HG02623 (cell line): ENCODE results near the gene CFAP73.

Source experiments
- ATAC-seq: cut with Tn5 transposase; IDR thresholded peaks from one replicate; pipeline ENCODE4 v1.9.1; 2021; ENCODE audit warnings: moderate library complexity; ENCODE audit not compliant: unreplicated experiment

The CFAP73 gene

DNA sequence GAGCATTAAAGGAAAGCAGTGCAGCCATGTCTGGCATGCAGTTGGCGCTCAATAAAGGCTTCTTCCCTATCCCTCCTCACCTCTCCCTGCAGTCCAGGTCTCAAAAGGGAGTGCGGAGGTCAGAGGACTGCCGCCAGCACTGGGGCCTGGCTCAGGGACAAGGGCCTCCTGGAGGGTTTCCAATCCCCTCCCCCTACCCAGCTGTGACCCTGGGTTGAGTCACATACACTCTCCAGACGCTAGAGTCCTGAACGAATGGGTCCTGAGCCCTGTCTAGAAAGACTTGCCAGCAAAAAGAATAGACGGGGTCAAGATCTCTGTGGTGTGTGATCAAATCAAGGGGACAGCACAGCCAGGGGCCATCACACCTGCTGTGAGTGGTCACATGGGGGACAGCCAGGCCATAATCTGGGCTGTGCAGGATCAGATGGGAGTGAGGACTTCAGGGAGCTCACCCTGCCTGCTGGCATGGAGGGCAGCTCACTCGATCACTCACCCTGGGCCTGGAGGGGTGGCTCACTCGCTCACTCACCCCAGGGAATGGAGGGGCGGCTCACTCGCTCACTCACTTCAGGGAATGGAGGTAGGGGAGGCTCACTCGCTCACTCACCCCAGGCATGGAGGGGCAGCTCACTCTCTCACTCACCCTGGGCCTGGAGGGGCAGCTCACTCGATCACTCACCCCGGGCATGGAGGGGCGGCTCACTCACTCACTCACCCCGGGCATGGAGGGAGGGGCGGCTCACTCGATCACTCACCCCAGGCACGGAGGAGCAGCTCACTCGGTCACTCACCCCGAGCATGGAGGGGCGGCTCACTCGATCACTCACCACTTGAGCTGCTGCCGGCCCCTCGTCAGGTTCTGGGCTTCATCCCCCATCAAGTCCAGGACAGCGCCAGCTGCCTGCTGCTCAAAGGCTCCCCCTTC, 12.8 kb downstream of the CFAP73 start:
- ATAC-seq: no peak

DNA sequence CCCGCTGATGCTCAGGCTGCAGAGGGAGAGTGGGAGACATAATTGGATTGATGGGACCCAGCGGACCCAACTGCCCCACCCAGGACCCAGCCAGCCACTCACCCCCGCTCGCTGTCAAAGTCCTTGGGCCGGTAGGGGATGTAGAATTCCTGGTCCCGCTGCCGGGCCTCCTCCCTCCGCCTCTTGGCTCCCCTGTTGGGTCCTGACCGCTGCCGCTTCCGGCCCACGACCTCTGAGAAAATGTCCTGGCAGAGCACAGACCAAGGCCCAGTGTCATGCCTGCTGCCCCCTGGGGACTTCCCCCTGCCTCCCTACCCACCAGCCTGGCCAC, 13.5 kb downstream of the CFAP73 start:
- ATAC-seq: no peak

DNA sequence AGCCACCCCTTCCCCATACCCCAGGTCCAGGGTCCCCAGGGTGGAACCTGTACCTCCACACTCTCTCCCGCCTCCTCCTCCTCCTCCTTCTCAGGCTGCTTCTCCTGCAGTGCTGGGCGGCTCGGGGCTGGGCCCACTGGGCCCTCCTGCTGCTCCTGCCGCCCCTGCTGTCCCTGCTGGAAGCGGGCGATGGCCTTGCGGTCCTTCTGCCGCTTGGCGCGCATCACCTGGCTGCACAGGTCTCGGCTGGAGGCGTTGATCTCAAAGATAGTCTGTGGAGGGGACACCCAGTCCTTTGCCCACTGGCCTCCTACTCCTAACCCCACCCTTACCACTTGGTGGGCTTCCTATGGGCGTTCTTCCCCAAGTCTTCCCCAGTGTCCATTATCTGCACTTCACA, 14.5 kb downstream of the CFAP73 start:
- ATAC-seq: no peak

DNA sequence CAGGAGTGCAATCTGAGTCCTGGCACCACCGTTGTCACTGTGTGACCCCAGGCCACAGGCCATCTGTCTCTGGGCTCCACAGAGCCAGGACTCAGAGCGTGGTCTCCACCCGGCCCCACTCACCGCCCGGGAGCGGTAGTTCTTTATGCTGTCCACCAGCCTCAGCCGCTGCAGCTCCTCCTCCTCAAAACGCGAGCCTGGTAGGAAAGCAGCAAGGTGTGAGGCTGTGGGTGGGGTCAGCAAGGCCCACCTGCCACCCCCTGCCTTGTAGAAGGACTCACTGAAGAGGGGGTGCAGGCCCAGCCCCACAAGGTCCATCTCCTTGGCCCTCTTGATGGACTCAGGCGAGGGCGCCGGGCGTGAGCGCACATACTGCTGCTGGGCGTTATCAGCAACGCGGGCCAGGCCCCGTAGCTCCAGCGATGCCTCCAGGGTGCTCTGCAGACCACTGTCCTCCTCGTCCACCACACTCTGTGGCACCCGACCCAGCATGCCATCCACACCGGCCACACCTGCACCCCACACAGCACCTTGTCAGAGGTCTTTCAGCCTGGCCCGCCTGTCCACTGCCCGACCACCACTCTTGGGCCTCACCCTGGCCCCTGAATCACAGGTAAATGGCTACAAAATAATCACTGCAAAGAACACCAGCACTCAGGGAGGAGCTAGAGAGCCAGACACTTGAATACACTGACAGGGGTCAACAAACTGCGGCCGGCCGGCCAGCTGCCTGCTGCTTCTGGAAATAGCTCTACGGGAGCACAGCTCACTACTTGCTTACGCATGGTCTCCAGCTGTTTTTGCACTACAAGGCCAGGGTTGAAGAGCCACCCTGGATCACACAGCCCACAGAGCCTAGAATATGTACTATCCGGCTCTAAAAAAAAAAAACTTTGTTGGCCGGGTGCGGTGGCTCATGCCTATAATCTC, 16.3 kb downstream of the CFAP73 start:
- no peak for ATAC-seq

DNA sequence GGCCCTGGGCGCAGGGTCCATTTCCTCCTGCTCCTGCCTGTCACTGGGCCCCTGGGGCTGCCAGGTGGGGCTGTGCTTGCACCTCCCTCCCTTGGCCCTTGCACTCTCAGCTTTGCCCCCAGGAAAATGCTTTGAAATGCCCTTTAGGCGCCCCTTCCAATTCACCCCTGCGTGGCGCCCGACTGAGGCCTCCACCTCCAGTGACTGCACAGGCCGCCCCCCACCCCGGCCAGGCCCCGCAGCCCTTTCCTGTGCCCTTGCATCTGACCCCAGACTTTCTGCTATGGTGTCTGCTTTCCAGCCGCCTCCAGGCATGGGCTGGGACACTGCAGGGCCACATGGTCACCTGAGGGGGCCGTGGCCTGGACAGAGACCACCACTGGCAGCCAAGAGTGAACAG, 18.3 kb downstream of the CFAP73 start:
- no peak for ATAC-seq

DNA sequence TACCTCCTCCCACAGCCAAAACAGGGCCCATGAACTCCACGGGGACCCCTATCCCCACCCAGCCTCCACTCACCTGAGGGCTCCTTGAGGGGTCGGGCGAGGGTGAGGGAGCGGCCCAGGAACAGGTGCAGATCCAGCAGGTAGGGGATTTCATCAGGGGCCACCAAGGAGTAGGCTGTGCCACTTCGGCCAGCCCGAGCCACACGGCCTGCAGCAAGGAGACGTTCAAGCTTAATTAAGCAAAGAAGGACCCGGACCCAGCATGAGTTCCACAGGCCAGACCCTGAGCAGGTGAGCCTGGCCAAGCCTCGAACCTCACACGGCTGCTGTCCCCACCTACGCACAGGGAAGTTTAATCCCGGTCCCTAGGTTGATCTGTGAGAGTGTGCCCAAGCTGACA, 20.2 kb downstream of the CFAP73 start:
- ATAC-seq: no peak

DNA sequence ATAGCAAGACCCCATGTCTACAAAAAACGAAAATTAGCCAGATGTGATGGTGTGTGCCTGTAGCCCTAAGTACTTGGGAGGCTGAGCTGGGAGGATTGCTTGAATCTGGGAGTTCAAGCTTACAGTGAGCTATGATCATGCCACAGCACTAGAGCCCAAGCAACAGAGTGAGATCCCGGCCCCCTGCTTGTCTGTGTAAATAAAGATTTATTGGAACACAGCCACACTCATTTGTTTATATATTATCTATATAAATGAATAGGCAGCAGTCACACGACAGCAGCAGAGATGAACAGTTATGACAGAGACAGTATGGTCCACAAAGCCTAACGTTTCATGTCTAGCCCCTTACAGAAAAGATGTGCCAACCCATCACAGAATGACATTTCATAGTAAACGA, 20.9 kb downstream of the CFAP73 start:
- no peak for ATAC-seq

DNA sequence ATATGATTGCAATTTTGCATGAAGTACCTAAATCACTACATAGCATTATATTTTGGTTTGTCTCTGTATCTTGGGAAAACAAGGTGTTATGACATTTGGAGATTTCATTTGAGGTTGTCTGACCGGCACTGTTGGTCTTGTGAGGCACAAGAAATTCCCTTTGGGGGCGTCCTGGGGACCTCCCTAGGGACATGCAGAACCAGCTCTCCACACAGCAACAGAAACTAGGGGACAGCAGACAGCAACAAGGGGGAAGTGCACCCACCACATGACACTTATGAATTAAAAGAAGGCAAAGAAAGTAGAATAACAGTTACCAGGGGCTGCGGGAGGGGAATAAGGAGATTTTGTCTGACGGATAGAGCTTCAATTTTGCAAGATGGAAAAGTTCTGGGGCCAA, 21.4 kb downstream of the CFAP73 start:
- ATAC-seq: no peak

DNA sequence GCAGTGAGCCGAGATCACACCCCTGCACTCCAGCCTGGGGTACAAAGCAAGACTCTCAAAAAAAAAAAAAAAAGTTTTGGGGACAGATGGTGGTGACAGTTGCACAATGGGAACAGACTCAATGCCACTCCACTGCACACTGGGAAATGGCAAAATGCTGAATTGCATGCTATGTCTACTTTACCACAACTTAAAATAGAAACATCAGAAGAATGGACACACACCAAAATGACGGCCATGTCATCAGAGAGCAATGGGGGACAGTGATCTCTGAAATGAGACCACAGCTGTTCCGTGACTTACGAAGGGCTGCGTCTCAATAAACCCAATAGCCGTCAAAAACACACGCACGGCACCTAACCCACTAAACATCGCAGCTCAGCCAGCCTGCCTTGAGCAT, 22.0 kb downstream of the CFAP73 start:
- ATAC-seq: no peak

DNA sequence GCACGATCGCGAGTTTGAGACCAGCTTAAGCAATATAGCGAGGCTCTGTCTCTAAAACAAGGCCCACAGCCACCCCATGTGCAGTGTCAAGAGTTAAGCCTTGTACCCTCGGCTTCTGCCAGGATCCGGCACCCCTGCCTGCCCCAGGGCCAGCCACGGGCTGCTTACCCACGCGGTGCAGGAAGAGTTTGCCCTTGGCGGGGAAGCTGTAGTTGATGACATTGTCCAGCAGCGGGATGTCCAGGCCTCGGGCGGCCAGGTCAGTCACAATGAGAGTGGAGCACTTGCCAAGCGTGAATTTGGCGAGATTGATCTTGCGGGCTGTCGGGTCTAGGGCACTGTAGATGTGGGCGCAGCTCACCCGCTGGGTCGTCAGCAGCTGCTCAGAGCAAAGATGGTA, 22.7 kb downstream of the CFAP73 start:
- no peak for ATAC-seq

DNA sequence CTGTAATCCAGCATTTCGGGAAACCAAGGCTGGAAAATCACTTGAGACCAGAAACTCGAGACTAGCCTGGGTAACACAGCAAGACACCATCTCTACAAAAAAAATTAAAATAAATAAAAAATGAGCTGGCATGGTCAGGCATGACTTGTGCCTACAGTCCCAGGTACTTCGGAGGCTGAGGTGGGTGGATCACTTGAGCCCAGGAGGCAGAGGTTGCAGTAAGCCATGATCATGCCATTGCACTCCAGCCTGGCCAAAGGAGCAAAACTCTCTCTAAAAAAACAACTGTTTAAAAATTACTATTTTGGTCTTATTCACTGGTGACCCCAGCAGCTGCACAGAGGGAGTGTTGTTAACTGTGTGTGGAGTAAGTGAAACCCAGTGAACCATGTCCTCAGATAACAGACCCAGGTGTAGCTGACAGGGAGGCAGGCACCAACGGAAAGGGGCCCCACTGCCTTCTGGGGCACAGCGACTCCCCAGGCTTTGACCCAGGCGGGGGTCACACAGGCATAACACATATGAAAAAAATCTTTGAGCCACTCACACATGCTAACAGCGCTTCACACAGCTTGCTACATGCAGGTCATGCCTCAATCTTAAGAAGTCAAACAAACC, 23.7 kb downstream of the CFAP73 start:
- ATAC-seq: peak; percentile 59

DNA sequence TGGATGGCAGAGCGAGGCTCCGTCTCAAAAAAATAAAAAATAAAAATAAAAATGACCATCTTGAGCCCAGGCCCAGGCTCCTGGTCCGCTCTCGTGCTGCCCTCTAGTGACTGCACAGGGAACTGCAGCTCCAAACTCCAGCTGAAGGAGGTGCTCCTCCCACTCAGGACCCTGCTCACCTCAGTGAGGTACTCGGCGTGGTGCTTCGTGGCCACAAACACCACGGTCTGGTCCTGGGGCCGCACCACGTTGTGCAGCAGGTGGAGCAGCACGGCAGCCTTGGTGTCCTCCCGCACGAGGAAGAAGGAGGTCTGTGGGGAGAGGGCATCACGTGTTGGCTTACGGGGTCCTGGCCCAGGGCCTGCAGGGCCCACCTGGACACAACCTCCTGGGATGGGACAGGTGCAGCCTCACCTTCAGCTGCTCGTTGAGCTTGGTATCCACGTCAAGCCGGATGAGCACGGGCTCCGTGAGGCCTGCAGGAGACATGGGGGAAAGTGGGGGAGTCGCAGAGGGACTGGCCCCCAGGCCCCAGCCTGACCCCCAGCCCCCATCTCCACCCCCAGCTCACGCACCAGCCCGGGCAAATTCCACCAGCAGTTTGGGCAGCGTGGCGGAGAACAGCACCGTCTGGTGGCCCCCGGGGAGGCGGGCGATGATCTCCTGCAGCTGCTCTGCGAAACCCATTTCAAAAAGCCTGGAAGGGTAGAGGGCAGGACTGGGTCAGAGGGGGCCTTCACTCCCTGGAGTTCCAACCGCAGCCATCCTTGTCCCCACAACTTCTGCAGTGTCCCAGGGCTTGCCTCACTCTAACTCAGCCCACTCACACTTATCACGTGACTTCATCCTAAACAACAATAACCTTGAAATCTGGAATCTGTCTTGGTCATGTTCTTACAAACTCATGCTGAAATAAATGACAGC, 25.2 kb downstream of the CFAP73 start:
- ATAC-seq: no peak

DNA sequence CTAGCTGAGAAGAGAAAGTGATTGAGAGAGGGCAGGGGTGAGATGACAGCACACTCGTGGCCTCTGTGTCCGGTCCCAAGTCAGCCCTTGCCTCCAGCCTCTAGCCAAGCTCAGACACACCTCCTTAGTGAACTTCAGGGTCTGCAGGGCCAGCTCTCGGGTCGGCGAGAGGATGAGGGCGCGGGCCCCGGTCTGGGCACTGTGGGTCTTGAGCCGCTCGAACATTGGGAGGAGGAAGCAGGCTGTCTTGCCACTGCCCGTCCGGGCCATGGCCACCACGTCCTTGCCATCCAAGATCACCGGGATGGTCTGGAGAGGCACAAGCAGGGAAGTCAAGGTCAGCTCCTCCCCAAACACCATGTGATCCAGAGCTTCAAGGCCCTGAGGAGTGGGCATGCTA, 29.5 kb downstream of the CFAP73 start:
- ATAC-seq: no peak

DNA sequence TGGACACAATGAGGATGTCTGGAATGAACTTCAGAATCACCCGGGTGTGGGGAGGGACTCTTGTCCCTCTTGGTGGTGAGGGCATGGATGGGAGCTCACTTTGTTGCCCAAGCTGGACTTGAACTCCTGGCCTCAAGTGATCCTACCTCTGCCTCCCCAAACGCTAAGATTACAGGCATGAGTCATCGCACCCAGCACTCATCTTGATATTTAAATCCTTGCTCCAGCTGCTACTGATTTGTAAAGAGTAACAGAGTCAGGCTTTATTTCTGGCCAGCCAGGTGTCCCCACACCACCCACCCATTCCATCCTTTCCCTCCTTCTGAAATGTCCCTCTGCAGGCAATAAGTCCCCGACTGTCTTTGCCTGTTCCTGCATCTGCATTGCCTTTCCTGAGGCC, 30.8 kb downstream of the CFAP73 start:
- no peak for ATAC-seq

DNA sequence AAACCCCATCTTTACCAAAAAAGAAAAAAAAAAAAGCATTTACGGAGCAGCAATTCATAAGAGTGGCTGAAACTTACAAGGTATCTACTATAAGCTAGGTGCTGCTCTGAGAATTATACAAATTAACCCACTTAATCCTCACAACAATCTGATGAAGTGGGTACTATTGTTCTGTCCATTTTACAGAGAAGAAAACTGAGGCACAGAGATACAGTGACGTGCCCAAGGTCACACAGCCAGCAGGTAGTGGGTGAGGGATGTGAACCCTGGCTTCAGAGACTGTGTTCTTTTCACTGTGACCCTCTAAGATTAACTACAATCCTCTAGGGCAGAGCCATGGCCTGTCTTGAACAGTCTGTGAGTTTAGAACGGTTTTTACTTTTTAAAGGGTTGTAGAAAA, 32.5 kb downstream of the CFAP73 start:
- no peak for ATAC-seq

DNA sequence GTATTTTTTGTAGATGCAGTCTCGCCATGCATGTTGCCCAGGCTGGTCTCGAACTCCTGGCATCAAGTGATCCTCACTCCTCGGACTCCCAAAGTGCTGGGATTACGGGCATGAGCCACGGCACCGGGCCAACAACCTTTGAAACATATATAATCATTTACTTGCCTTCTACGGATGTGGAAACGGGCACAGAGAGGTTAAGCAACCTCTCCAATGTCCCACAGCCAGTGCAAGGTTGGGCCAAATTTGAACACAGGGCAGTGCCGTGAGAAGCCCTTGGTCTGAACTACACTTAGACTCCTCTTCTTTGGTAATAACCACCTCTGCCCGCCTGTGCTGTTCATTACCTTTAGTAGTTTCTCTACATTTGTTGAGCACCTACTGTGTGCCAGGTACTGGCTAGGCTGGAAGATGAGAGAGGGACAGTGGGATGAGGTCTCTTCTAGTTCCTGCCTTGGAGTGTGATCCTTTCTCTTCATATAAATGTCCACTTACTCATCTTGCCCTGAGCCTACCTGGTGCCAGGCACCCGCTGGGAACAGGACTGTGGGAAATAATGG, 33.6 kb downstream of the CFAP73 start:
- ATAC-seq: no peak

DNA sequence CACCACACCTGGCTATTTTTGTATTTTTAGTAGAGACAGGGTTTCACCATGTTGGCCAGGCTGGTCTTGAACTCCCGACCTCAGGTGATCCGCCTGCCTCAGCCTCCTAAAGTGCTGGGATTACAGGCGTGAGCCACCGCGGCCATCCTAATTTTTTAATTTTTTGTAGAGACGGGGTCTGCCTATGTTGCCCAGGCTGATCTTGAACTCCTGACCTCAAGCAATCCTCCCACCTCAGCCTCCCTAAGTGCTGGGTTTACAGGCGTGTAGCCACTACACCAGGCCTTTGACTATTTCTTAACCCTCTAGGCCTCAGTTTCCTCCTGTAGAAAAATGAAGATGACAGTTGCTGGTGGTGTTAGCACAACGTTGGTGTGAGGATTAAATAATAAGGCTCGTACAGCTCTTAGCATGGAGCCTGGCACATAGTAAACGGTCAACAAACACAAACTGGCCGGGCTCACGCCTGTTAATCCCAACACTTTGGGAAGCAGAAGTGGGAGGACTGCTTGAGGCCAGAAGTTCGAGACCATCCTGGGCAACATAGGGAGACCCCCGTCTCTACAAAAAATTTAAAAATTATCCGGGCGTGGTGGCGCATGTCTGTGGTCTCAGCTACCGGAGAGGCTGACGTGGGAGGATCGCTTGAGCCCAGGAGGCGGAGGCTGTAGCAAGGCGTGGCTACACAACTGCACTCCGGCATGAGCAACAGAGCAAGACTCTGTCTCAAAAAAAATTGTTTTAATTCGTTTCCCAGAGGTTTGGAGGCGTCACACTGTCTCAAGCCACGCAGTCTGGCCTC, 34.8 kb downstream of the CFAP73 start:
- peak; percentile 33 for ATAC-seq

DNA sequence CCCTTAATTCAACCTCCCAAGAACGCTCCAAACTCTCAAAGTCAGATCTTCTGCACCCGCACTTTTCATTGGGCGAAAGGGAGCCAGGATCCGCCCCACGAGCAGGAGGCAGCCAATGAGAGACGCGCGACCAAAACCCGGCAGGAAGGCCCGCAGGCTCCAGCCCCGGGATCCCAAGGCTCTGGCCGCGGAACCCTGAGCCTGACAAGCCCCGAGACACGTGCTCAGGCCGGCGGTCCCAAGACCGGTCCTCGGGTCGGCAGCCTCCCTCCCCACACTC, 35.3 kb downstream of the CFAP73 start:
- ATAC-seq: peak; percentile 76

DNA sequence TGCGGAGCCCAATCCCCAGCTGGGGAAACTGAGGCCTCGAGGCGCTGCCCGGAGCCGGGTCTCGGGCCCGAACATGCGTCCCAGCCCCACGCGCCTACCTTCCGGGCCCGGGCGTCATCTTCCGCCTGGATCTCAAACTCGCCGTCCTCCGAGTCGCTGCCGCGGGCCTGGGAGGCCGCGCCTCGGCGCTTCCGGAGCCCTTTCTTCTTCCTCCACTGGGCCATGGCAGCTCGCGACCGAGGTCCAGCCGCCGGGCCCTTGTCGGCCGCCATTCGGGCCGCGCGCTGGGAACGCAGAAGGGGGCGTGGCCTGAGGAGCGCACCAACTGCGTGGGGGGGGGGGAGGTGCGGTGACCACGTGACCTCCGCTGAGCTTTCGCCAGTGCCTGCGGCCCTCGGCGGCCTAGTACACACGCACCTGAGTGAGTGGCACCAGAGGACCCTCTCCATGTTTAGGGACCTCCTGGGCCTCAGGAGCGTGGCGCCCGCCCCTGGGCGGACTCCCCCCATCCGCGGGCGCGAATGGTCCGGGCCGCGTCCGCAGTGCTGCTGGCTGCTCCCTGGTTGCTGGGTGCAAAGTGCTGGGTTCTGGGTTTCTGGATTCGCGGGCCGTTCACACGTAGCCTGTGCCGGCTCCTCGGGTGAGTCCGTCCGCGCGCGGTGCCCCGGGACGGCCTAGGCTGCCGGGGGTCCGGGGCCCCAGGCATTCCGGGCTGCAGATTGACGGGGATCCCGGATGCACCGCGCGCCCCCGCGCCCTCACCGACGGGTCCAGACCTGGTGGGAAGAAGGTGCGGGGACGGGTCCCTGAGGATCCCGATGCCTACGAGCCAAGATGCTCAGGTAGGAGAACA, 35.9 kb downstream of the CFAP73 start, which contains the start of the genes DDX54 and RITA1:
Gene DDX54 (minus strand): TSS at position 299 of the 853 bp plus-strand sequence. CDS start 27 bp downstream, at position 272.
Gene RITA1 (plus strand): TSS at position 542 of the 853 bp plus-strand sequence. CDS start 1,026 bp downstream, outside the sequence.
- peak; percentile 40 for ATAC-seq
